Hematopoietic multipotent progenitor cell treated with erythropoietin and hydrocortisone succinate and interleukin-3 and kit ligand, for 17 days (in vitro differentiated cells): Measurements from ENCODE around the gene GIMAP4.
"Not testable (repeated sequence)": the region's sequence is repeated elsewhere in the genome, so short reads cannot be mapped to it uniquely, and the experiment has no call there.

Experiments used
- DNase-seq: peaks from one replicate; pipeline ENCODE4 v3.0.0-alpha.2; 2015; ENCODE audit warnings: low spot score

Gene GIMAP4

GRCh38 chr7:150567169-150567568 lies at the start of gene GIMAP4:
TSS of gene GIMAP4 (plus strand) at chr7:150567390. CDS start at chr7:150569902, 2,512 bp downstream.
- no peak for DNase-seq

- DNase-seq: no peak
Measured at GRCh38 chr7:150519310-150519709, 47.9 kb upstream of the GIMAP4 start.

DNA sequence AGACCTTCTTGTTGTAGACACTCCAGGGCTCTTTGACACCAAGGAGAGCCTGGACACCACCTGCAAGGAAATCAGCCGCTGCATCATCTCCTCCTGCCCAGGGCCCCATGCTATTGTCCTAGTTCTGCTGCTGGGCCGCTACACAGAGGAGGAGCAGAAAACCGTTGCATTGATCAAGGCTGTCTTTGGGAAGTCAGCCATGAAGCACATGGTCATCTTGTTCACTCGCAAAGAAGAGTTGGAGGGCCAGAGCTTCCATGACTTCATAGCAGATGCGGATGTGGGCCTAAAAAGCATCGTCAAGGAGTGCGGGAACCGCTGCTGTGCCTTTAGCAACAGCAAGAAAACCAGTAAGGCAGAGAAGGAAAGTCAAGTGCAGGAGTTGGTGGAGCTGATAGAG lies 47.0 kb upstream of the GIMAP4 start:
- DNase-seq: no peak

DNA sequence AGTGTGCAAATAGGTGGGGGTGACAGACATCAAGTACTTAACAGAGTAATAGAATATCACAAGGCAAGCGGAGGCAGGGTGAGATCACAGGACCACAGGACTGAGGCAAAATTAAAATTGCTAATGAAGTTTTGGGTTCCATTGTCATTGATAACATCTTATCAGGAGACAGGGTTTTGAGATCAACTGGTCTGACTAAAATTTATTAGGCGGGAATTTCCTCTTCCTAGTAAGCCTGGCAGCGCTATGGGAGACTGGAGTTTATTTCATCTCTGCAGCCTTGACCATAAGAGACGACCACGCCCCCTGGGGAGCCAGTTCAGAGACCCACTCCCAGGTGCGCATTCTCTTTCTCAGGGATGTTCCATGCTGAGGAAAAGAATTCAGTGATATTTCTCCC lies 44.3 kb upstream of the GIMAP4 start:
- DNase-seq: not testable (repeated sequence)

DNA sequence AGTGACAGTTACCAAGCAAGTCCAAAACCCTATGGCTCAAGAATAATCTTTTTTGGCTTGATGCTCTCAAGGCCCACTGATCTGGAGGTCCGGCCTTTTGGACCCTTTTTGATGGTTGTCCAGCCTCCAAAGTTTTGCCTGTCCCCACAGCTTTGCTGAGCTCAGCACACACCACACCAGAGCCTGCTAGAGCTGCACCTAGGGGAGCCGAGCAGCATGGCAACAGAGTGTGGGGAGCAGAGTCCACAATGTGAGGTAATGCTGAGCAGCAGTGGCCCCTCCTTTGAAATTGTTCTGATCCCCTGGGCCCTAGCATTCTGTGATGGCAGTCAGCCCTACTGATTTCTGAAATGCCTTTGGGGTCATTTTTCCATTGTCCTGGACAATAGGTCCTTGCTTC lies 43.2 kb upstream of the GIMAP4 start:
- DNase-seq: no peak

DNA sequence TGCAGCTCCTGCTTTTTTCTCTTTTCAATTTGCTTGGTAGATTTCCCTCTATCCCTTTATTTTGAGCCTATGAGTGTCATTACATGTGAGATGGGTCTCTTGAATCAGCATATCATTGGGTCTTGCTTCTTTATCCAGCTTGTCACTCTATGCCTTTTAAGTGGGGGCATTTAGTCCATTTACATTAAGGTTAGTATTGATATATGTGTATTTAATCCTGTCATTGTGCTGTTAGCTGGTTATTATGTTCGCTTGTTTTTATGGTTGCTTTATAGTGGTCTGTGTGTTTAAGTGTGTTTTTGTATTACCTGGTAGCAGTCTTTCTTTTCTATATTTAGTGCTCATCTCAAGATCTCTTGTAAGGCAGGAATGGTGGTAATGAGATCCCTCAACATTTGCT lies 35.5 kb upstream of the GIMAP4 start:
- DNase-seq: no peak

DNA sequence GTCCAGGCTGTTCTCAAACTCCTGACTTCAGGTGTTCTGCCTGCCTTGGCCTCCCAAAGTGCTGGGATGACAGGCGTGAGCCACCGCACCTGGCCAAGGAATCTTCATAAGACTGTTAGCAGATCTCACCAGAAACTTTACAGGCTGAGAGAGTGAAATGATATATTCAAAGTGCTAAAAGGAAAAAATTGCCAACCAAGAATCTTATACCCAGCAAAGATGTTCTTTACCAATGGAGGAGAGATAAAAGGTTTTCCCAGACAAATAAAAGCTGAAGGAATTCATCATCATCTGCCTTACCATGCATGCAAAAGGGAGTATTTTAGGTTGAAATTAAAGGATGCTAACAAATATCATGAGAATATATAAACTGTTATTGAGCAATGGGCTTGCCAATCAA lies 28.9 kb upstream of the GIMAP4 start:
- DNase-seq: no peak

DNA sequence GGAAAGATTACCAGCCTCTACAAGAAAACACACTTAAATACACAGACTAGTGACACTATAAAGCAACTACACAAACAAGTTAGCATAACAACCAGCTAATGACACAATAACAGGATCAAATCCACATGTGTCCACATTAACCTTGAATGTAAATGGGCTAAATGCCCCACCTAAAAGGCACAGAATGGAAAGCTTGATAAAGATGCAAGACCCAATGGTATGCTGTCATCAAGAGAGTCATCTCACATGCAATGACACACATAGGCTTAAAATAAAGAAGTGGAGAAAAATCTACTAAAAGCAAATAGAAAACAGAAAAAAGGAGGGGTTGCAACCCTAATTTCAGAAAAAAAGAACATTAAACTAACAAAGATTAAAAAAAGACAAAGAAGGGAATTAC lies 14.0 kb upstream of the GIMAP4 start:
- DNase-seq: no peak

DNA sequence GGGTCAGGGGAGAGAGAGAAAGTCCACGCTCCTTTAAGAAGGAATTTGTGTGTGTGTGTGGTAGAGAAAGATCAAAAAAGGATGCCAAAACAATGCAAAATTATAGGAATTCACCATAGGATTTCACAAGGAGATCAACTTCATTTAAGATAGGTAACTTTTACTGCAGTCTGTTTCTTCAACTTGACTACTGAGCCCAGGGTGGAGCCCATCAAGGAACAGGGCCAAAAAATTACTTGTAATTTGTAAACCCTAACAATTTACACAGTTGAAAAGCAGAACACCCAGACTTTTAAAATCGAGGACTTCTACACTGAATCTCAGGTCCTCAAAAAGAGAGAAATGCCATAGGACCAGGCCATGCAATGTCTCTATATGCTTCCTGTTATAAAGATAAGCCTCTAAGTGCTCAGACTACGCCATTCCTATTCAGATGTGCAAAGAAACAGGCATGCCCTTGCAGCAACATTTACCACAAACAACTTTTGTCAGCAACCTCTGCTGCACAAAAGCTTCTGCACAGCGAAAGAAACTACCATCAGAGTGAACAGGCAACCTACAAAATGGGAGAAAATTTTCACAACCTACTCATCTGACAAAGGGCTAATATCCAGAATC lies 10.6 kb upstream of the GIMAP4 start:
- no peak for DNase-seq

- DNase-seq: no peak
Measured at GRCh38 chr7:150560486-150560885, 6.7 kb upstream of the GIMAP4 start.

- no peak for DNase-seq
Measured at GRCh38 chr7:150562919-150563318, 4.3 kb upstream of the GIMAP4 start.

DNA sequence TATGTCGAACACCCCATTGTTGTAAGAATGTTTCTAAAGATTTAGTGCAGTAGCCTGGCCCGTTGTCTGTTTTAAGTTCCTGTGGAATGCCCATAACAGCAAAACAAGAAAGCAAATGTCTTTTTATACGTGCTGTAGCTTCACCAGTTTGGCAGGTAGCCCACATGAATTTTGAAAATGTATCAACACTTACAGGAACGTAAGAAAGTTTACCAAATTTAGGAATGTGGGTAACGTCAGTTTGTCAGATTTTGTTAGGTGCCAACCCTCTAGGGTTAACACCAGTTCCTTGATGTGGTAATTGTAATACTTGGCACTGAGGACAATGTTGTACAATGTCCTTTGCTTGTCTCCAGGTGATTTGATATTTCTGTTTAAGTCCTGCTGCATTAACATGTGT lies 3.2 kb upstream of the GIMAP4 start:
- DNase-seq: no peak

- DNase-seq: no peak
Measured at GRCh38 chr7:150564566-150564965, 2.6 kb upstream of the GIMAP4 start.

DNA sequence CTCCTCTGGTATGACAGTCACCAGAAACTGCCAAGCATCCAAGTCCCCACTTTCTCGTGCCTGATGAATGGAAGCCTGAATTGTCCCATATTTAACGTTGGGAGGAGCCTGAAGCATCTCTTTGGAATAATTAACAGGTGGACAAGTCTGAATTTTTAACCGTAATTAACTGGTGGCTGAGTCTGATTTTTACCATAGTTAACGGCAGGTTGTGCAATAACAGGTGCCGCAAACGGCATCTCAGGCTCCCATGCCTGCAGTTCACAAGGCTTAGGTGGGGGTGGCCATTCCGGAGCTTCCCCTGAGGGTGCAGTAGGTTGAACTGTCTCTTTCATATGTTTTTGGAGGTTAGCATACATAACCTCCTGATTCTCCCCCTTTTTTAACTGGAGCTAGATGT lies 2.0 kb upstream of the GIMAP4 start:
- no peak for DNase-seq

- no peak for DNase-seq
Measured at GRCh38 chr7:150566123-150566522, 1.1 kb upstream of the GIMAP4 start.

DNA sequence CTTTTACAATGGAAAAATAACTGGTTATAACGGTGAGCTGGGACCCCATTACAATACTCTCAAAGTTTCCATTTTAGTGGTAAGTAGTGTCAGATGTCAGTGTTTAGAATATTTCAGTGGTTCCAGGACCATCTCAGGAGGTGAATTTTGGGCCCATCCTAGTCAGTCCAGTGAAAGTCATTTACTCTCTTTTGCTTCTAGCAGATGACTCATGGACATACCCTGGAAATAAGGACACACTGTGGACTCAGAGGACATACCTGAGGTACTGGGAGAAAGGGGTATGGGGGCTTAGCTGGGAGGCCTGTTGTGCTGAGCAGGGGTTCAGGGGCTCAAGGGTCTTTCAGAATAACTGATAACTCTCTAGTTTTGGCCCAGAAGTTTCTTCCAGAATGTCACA lies 618 bp upstream of the GIMAP4 start:
- no peak for DNase-seq

- DNase-seq: no peak
Measured at GRCh38 chr7:150567871-150568301, 696 bp downstream of the GIMAP4 start.

- DNase-seq: no peak
Measured at GRCh38 chr7:150568714-150569113, 1.5 kb downstream of the GIMAP4 start.

DNA sequence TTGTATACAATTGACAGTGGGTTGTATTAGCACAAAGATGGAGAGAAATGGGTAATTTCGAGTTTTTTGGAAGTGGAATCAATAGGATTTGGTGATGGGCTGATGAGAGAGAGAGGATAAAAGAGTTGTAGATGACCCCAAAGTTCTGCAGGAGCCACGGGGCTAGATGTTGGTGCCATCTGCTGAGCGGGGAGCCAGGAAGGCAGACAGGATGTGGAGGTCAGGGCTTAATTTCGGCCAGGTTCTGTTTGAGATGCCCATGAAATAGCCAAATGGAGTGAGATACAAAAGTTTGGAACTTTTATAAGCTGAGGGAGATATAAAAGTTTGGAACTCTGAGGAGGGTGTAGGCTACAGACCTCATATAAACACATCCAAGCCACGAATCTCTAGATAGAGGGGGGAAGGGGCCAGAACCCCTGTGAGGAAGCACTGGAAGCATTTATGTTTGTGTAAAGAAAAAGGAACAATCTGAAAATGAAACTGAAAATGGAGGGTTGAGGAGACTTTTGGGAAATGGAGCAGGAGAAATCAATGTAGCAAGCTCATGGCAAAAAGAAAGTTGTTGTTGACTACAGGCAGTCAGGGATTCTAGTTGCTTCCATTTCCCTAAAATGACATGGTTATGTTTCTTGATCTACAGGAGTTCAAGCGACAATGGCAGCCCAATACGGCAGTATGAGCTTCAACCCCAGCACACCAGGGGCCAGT lies 2.2 kb downstream of the GIMAP4 start:
- DNase-seq: no peak

DNA sequence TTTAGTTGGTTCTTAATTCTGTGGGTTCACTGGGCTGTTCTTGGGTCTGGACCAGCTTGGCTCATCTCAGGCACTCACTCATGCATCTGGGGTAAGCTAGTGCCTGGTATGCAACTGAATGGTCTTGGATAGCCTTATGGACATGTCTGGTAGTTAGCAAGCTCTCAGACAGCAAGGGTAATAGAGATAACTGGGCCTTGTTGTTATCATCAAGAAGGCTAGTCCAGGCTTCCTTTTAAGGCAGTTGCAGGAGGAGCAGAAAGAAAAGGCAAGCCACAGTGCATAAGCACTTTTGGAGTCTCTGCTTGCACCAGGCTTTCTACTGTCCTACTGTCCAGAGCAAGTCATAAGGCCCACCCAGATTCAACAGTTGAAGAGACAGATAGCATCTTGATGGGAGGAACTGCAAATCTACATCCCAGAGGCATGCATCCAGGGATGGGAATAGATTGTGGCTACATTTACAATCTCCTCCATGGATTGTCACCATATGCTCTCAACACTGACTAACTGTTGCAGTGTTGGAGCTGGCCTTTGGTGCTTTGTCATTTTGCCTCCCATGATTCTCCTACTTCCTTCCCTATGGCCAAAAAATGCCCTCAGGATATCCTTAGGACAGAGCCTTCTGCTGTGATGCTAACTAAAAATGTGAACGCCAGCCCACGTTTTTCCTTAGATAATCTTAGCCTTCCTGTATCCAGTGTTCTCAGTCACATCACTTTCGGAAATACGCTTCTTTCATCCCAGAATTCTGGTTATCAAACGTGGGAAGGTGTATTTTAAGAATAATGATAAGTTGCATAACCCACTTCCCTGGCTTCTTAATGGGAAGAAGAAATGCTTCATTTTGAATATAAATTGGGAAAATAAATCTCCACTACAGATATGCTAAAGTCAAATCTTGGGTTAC lies 3.6 kb downstream of the GIMAP4 start:
- DNase-seq: no peak

- no peak for DNase-seq
Measured at GRCh38 chr7:150572496-150572895, 5.3 kb downstream of the GIMAP4 start.

DNA sequence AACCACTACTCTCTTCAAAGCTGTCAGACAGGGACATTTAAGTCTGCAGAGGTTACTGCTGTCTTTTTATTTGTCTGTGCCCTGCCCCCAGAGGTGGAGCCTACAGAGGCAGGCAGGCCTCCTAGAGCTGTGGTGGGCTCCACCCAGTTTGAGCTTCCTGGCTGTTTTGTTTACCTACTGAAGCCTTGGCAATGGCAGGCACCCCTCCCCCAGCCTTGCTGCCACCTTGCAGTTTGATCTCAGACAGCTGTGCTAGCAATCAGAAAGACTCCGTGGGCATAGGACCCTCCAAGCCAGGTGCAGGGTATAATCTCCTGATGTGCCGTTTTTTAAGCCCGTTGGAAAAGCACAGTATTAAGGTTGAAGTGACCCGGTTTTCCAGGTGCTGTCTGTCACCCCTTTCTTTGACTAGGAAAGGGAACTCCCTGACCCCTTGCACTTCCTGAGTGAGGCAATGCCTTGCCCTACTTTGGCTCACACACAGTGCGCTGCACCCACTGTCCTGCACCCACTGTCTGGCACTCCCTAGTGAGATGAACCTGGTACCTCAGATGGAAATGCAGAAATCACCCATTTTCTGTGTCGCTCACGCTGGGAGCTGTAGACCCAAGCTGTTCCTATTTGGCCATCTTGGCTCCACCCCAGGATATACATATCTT lies 12.9 kb downstream of the GIMAP4 start:
- DNase-seq: not testable (repeated sequence)
